Measurements from ENCODE around the gene SEH1L. TPM values are rescaled to one million over a fixed set of nuclear protein-coding genes. Genes with fewer than 3 reads are reported as not detected.

The SEH1L gene
- total RNA-seq, 1 experiment from 2014 or later, result 64.2 TPM

DNA sequence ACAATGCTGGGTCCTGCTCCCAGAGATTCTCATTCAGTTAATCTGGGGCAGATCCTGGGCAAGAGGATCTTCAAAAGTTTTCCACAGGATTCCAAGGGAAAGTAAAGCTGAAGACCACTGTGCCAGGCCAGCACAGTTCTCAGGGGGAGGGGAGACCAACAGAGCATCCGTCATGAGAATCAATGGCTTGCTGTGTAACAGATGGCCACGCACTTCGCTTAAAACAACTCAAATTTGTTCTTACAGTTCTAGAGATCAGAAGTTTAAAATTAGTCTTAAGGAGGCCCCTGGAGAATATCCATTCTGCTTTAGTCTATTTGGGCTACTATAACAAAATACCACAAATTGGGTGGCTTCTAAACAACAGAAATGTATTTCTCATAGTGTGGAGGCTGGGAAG is 17.4 kb upstream of the SEH1L start:
- H3K4me3 ChIP-seq, result no peak overlapping the region
- H3K36me3 ChIP-seq, result no peaks in the 10 kb centered on the region
- no peaks in the 10 kb centered on the region for H3K27me3 ChIP-seq
- H3K9me3 ChIP-seq, result no peaks in the 10 kb centered on the region
- no peak for DNase-seq

DNA sequence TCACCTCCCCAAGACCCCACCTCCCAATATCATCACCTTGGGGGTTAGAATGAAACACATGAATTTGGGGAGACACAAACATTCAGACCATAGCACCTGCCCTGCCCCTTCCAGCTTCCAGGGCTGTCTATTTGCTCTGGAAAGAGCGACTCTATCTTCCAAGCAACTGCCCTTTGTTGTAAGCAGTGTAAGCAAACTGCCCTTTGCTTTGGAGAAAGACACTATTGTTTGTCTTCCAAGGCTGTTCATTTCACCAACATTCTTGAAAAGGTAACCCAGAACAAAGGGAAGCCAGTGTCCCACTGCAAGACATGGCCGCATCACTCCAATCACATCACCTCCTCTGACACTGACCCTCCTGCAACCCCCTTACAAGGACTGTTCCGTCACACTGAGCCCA is 16.9 kb upstream of the SEH1L start:
- Histone ChIP-seq H3K27me3 (no peaks in the 10 kb centered on the region), H3K9me3 (no peaks in the 10 kb centered on the region), H3K4me3 (no peak overlapping the region), H3K36me3 (no peaks in the 10 kb centered on the region)
- DNase-seq, result no peak

DNA sequence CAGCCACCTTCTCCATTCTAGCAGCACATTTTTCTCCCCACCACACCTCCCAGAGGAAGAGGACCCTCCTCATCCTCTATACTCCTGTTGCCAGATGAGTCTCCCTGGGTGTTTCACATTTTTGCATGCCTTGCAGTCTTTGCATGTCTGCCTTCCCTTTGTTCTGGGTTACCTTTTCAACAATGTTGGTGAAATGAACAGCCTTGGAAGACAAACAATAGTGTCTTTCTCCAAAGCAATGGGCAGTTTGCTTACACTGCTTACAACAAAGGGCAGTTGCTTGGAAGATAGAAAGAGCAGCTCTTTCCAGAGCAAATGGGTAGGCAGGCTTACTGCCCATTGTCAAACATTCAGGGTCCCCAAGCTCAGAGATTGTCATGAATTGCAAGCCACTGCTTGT is 14.5 kb upstream of the SEH1L start:
- Histone ChIP-seq H3K36me3 (no peaks in the 10 kb centered on the region), H3K27me3 (no peaks in the 10 kb centered on the region), H3K4me3 (no peak overlapping the region), H3K9me3 (no peaks in the 10 kb centered on the region)
- no peak for DNase-seq

DNA sequence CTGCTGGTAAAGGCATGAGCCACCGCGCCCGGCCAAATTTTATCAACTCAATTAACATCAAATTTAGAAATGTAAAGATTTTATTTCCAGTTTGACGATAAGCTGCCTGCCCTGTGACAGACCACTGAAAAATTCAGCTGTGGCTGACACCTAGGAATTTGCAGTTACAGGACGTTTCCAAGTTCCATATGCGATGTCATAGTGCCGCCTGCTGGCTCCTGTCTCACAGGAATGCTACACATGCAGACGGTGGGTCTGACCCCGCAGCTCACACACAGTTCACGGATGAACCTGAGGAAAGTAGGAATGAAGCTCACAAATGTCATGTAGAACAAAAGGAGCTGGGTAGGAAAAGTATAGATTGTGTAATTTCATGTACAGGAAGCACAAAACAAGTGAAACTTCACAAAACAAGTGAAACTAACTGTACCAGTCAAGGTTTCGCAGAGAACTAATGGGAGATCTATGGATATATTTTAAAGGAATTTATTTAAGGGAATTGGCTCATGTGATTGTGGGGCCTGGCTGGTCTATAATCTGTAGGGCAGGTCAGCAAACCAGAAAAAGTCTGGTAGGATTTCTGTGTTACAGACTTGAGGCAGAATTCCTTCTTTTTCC is 13.2 kb upstream of the SEH1L start:
- peak; percentile 58 for DNase-seq
- H3K27me3 ChIP-seq, result no peaks in the 10 kb centered on the region
- no peaks in the 10 kb centered on the region for H3K36me3 ChIP-seq
- H3K4me3 ChIP-seq, result no peak overlapping the region
- H3K9me3 ChIP-seq, result no peaks in the 10 kb centered on the region

DNA sequence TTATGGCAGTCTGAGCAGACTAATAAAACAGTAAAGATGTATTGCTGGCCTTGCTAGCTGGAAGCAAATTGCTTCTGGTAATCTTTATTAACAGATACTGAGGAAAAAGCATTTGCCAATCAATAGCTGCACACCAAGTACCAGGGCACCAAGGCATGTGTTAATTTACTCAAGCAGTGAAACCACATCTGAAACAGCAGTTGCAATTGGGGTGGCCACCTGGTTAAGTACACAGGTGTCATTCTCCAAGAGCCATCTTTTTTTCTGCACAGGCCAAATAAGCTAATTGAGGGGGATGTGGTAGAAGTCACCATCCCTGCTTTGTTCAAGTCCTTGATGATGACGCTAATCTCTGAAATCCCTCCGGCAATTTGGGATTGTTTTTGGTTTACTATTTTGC is 8.6 kb upstream of the SEH1L start:
- no peak for DNase-seq
- H3K36me3 ChIP-seq, result no peaks in the 10 kb centered on the region
- H3K27me3 ChIP-seq, result no peaks in the 10 kb centered on the region
- H3K9me3 ChIP-seq, result no peaks in the 10 kb centered on the region
- H3K4me3 ChIP-seq, result no peak overlapping the region

DNA sequence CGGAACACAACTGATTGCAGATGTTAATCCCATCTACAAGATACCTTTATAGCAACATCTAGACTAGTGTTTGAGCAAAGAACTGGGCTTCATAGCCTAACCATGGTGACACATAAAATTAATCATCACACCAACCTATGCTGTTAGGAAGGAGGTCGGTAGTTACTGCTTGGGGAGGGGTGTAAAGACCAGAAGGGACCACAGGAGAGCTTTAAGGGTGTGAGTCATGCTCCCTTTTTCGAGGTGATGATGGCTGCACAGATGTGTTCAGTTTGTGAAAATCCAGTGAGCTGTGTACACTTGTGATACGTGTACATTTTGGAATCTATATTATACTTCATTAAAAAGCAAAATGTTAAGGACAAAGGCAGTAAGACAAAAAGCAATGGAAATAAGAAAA is 4.6 kb upstream of the SEH1L start:
- Histone ChIP-seq H3K27me3 (no peaks in the 10 kb centered on the region), H3K9me3 (no peaks in the 10 kb centered on the region), H3K36me3 (no peaks in the 10 kb centered on the region), H3K4me3 (no peak overlapping the region)
- DNase-seq, result no peak

DNA sequence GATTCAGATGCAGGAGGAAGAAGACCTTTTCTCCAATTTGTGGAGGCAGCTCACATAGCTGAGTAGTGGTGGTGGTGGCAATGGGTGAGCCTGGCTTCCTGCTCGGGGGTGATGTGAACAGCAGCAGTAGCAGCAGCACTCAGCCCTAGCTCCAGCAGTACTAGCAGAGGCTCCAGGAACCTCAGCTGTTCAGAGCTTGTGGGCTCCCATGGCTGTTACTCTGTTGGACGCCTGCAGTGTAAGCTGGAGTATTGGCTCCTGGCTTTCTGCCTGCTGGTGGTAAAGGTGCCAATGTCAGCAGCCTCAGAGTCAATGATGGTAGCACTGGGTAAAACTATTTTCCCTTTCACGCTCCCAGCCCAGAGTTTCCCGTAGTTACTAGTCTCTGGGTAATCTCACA is 3.1 kb upstream of the SEH1L start:
- Histone ChIP-seq H3K4me3 (no peak overlapping the region), H3K9me3 (no peaks in the 10 kb centered on the region), H3K27me3 (no peaks in the 10 kb centered on the region), H3K36me3 (peaks cover 7% of the 10 kb centered on the region)
- peak; percentile 70 for DNase-seq

DNA sequence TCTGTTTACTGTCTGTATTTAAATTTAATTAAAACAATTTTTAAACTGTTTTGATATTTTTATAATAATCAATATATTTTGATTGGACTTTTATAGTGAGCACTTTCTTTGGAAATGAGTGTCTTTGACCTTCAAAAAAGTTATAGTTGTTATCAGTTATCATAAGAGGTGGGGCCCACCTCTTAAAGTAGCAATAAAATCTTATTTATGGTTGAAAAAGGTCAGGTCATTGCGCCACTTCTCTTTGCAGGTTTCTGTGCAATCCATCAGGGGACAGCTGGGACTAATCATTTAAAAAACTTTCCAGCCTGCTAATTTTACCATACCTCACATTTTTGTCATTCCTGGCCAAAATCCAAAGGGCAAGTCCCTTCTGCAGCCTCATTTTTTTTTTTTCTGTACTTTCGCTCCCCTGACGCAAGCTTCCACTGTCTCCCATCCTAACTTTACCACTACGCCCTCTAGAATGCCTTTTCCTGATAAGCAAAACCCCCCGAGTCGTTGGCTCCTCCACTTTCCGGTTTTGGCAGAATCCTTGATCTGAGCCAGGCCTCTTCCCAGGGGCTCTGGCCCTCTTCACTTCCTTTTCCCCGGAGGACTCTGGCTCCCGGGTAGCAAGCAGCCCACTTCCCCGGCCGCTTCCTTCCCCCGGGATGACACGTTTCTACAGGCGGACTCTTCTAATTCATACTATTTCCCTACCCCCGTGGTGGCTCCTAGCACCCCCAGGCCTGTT is 1.1 kb upstream of the SEH1L start:
- Histone ChIP-seq H3K27me3 (no peaks in the 10 kb centered on the region), H3K9me3 (no peaks in the 10 kb centered on the region), H3K4me3 (peak overlapping the region; percentile 72), H3K36me3 (peaks cover 11% of the 10 kb centered on the region)
- peak; percentile 60 for DNase-seq

DNA sequence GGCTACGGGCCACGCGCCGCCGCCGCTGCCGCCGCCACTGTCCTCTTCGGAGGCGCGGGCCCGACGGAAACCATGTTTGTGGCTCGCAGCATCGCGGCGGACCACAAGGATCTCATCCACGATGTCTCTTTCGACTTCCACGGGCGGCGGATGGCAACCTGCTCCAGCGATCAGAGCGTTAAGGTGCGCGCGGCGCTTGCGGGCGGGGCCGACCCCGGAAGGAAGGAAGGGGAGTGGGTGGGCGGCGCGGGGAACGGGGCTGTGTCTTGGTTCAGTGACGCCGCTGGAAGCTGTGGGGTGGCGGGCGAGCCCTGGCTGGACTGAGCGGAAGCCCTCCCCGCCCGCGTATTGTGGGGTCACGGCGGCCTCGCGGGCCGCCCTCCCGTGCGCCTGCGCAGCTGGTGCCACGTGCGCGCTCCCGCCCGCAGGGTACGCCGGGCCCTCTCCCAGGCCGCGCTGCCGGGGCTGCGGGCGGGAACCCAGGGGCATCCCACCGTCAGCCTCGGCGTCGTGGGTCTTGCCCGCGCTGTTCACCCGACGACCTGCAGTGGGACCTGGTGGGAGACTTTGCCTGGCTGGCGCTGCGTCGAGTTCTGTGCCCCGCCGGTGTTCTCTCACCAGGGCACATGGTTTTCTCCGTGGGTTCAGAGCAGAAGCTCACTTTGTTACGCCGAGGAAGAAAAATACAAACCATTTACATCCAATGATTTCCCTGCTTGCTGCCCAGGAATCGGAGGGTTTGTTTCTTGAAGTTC is 416 bp downstream of the SEH1L start:
- H3K27me3 ChIP-seq, result no peaks in the 10 kb centered on the region
- peaks cover 18% of the 10 kb centered on the region for H3K36me3 ChIP-seq
- DNase-seq, result peak; percentile 96
- H3K9me3 ChIP-seq, result no peaks in the 10 kb centered on the region
- H3K4me3 ChIP-seq, result peak overlapping the region; percentile 83

DNA sequence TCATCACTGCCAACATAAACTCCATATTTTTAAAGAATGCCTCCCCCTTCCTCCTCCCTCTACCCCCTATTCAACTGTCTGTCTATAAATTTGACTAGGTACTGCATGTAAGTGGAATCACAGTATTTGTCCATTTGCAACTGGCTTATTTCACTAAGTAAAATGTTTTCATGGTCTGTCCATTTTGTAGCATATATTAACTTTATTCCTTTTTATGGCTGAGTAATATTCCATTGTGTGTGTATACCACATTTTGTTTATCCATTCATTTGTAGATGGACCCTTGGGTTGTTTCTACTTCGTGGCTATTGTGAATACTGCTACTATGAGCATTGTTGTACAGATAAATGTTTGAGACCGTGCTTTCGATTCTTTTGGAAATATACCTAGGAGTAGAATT is 10.7 kb downstream of the SEH1L start:
- Histone ChIP-seq H3K27me3 (no peaks in the 10 kb centered on the region), H3K36me3 (peaks cover 38% of the 10 kb centered on the region), H3K4me3 (no peak overlapping the region), H3K9me3 (no peaks in the 10 kb centered on the region)
- no peak for DNase-seq

DNA sequence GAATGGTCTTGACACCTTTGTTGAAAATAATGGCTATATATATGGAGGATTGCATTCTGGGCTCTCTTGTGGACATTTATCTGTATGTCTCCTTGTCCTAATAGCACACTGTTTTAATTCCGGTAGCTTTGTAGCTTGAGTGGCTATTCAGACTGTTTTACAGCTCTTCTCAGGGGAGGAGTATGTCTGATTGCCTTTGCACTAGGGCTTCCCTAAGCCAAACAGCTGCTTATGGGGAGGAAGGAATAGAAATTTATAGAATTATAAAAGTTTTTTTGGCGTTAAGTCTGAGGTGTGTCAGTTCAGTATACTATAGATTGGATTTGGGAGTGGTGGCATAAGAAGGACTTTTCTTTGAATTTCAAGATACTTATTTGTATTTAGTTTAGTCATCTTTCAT is 12.6 kb downstream of the SEH1L start:
- H3K36me3 ChIP-seq, result peaks cover 44% of the 10 kb centered on the region

DNA sequence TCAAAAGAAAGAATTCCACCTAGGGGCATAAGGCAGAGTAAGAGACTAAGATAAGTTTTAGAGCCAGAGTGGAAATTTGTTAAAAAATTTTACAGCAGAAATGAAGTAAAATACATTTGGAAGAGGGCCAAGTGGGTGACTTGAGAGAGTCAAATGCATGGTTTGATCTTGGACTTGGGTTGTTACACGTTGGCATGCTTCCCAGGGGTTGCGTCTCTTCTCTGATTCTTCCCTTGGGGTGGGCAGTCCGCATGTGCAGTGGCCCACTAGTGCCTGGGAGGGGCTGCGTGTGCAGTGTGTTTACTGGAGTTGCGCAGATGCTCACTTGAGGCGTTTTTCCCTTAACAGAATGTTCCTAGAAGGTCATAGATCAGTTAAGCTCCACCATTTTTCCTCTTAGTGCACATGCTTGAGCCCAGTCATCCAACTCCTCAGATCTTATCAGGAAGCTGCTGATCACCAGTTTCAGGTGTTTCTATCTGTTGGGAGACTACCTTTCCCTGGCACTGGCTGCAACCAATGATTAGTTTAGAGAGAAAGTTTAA is 13.1 kb downstream of the SEH1L start:
- H3K9me3 ChIP-seq, result no peaks in the 10 kb centered on the region
- H3K27me3 ChIP-seq, result no peaks in the 10 kb centered on the region
- H3K4me3 ChIP-seq, result no peak overlapping the region
- peaks cover 41% of the 10 kb centered on the region for H3K36me3 ChIP-seq
- DNase-seq, result no peak

More for the DNA sequence above, 12.6 kb downstream of the SEH1L start:
- DNase-seq, result no peak
- no peaks in the 10 kb centered on the region for H3K9me3 ChIP-seq
- H3K27me3 ChIP-seq, result no peaks in the 10 kb centered on the region
- H3K4me3 ChIP-seq, result no peak overlapping the region

DNA sequence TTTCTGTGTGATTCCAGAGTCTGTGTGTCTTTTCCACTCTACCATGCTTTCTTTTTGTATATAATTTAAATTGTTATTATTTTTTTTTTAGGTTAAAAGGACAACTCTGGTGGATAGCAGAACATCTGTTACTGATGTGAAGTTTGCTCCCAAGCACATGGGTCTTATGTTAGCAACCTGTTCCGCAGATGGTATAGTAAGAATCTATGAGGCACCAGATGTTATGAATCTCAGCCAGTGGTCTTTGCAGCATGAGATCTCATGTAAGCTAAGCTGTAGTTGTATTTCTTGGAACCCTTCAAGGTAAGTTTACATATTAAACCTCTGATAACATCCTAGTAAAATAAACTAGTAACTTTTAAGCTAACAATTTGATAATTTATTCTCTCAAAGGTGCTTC is 15.3 kb downstream of the SEH1L start:
- no peak for DNase-seq
- Histone ChIP-seq H3K9me3 (no peaks in the 10 kb centered on the region), H3K27me3 (no peaks in the 10 kb centered on the region), H3K36me3 (peaks cover 40% of the 10 kb centered on the region), H3K4me3 (no peak overlapping the region)

DNA sequence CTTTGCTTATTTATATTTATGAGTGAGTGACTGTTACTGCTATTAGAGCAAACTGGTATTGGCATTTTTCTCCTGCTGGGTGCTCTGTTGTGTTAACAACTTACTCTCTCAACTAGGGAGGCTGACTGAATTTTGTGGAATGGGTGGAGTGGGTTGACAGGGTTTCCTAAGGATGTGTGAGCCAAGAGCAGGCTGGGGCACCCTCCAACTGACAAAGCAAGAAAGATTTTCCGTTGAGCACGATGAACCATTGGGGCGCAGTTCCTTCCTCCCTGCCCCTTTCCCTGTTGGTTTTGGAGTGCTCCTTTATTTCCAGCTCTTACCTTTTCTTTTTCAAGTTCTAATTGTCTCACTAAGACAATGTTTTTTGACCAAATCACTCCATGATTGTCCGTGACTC is 20.3 kb downstream of the SEH1L start:
- no peaks in the 10 kb centered on the region for H3K9me3 ChIP-seq
- H3K27me3 ChIP-seq, result no peaks in the 10 kb centered on the region
- H3K4me3 ChIP-seq, result no peak overlapping the region
- no peak for DNase-seq
- peaks cover 49% of the 10 kb centered on the region for H3K36me3 ChIP-seq

DNA sequence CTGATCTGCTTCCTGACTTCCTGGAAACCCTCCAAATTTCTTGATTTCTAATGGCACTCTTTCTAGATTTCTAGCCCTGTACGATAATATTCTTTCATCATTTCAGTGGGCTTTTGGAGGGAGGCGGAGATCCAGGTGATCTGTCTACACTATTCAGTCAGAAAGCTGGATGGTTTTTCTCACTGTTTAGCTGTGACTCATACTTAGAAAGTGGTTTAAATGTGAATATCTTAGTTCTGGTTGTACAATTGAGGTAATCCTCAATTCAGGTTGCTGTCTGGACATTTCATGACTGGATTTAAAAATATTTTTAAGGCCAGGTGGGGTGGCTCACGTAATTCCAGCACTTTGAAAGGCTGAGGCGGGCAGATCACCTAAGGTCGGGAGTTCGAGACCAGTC is 20.8 kb downstream of the SEH1L start:
- Histone ChIP-seq H3K4me3 (no peak overlapping the region), H3K27me3 (no peaks in the 10 kb centered on the region), H3K36me3 (peaks cover 48% of the 10 kb centered on the region), H3K9me3 (no peaks in the 10 kb centered on the region)
- DNase-seq, result no peak

DNA sequence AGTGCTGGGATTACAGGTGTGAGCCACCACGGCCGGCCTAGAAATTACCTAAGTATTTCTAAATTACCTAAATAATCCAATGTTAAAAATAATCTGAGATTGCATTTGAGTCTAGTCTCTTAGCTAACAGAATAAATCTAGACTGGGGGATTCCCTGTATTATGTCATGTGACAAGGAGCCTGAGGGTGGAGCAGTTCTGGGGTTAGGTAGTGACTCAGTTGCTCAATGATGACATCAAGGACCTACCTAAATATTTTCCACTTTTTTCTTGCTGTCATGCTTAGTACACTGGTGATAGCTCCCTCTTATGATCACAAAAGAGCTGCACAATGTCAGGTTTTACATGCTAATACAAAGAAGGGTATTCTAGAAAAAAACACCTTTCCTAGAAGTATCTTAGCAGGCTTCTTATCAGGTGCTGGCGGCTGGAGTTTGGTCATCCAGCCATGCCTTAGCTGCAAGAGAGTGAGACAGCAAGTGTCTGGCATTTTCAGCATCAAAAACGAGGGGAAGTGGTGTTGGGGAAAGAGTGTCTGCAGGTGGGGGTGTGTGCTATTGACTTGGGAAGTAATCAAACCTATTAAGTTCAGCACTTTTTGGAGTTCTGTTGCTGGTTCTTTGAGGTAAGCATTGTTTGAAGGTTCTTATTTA is 25.9 kb downstream of the SEH1L start:
- no peak overlapping the region for H3K4me3 ChIP-seq
- H3K36me3 ChIP-seq, result peaks cover 36% of the 10 kb centered on the region
- H3K27me3 ChIP-seq, result no peaks in the 10 kb centered on the region
- H3K9me3 ChIP-seq, result no peaks in the 10 kb centered on the region
- no peak for DNase-seq

DNA sequence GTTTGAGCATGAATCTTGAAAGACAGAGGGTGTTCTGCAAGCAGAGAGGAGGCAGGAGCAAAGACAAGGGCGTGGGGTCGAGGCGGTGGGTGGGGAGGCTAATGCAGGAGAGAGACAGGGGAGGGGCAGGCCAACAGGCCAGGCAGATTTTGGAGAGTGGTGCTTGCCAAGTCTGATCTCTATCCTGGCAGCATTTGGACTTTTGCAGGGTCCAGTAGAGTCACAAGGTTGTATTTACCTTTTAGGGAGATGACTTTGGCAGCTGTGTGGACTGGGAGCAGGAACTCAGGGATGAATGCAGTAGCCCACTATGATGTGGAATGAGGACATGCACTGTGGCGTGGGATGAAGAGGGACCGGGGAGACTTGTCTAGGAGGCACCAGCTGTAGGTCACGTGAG is 27.7 kb downstream of the SEH1L start:
- Histone ChIP-seq H3K9me3 (no peaks in the 10 kb centered on the region), H3K4me3 (no peak overlapping the region), H3K27me3 (no peaks in the 10 kb centered on the region), H3K36me3 (peaks cover 33% of the 10 kb centered on the region)
- no peak for DNase-seq
